ENCODE measurements around the gene KLHL24. TPM values are rescaled to one million over a fixed set of nuclear protein-coding genes. Genes with fewer than 3 reads are reported as not detected.
"Not testable (repeated sequence)": the region's sequence is repeated elsewhere in the genome, so short reads cannot be mapped to it uniquely, and the experiment has no call there.

The KLHL24 gene
- polyA plus RNA-seq, 1 donor (not counting 4 experiments of a cell fraction or from before 2014, with no cell fraction given), result 12.0 TPM

GRCh38 chr3:183701744-183702143 is 66.3 kb downstream of the KLHL24 start:
- no peak for FAIRE-seq
- Histone ChIP-seq H2AFZ (ENCODE audit: control insufficient read depth, low read length) (no peak overlapping the region), H3K27ac (ENCODE audit: control insufficient read depth, insufficient read depth, low read length) (no peak overlapping the region), H3K4me2 (ENCODE audit: control insufficient read depth, extremely low read depth, insufficient read depth, low read depth, low read length) (no peak overlapping the region), H3K9ac (ENCODE audit: control insufficient read depth, extremely low read depth, insufficient read depth, low read length) (no peak overlapping the region), H3K36me3 (ENCODE audit: control insufficient read depth in 2 of 2, extremely low read depth in 1 of 2, insufficient read depth in 2 of 2, low read length in 2 of 2) (no peaks in the 10 kb centered on the region), H3K79me2 (ENCODE audit: control insufficient read depth, insufficient read depth, low read length) (peaks cover 89% of the 10 kb centered on the region), H4K20me1 (ENCODE audit: control insufficient read depth, extremely low read depth, insufficient read depth, low read length) (peaks cover 3% of the 10 kb centered on the region), H3K4me3 (ENCODE audit: control insufficient read depth in 2 of 3, extremely low read depth in 1 of 3, insufficient read depth in 2 of 3, low read depth in 1 of 3, low read length in 3 of 3) (no peak overlapping the region), H3K27me3 (ENCODE audit: control insufficient read depth, extremely low read depth, insufficient read depth, low read length) (no peaks in the 10 kb centered on the region), H3K4me1 (ENCODE audit: control insufficient read depth, extremely low read depth, insufficient read depth, low read length) (peaks cover 8% of the 10 kb centered on the region), H3K9me3 (ENCODE audit: control insufficient read depth, low read depth, low read length) (no peaks in the 10 kb centered on the region), H3K9me1 (ENCODE audit: control insufficient read depth, extremely low read depth, insufficient read depth, low read length) (no peaks in the 10 kb centered on the region)
- no peak for DNase-seq (ENCODE audit: low read depth, low spot score)
- no peak for TF ChIP-seq EZH2 (IDR thresholded peaks at IDR 0.05; ENCODE audit: low read length)
- TF ChIP-seq CTCF (optimal IDR thresholded peaks at IDR 0.05 in 1 of 3, IDR thresholded peaks at IDR 0.05 in 1 of 3, conservative IDR thresholded peaks at IDR 0.05 in 1 of 3; ENCODE audit: extremely low read depth in 1 of 3, insufficient read depth in 2 of 3, low read length in 3 of 3), result no peak
- dilution Hi-C loops (cut with MboI; ENCODE audit: extremely low pct_ligation_motif_present, low sequenced_read_pairs), result no loop called here

DNA sequence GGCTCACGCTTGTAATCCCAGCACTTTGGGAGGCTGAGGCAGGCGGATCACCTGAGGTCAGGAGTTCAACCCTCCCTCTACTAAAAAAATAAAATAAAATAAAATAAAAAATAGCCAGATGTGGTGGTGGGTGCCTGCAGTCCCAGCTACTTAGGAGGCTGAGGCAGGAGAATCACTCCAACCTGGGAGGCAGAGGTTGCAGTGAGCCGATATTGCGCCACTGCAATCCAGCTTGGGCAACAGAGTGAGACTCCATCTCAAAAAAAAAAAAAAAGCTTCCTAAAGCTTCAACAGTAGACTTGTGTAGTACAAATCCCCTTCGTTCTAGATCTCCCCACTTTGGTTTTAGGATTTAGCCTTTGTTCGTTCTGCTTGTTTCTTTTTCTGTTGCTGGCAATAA is 68.5 kb downstream of the KLHL24 start:
- H3K27ac ChIP-seq (ENCODE audit: control insufficient read depth, insufficient read depth, low read length); H2AFZ ChIP-seq (ENCODE audit: control insufficient read depth, low read length); dilution Hi-C loops (cut with MboI; ENCODE audit: extremely low pct_ligation_motif_present, low sequenced_read_pairs); H3K4me1 ChIP-seq (ENCODE audit: control insufficient read depth, extremely low read depth, insufficient read depth, low read length); H3K9me3 ChIP-seq (ENCODE audit: control insufficient read depth, low read depth, low read length); H3K36me3 ChIP-seq (ENCODE audit: control insufficient read depth in 2 of 2, extremely low read depth in 1 of 2, insufficient read depth in 2 of 2, low read length in 2 of 2); FAIRE-seq; DNase-seq (ENCODE audit: low read depth, low spot score); H3K9me1 ChIP-seq (ENCODE audit: control insufficient read depth, extremely low read depth, insufficient read depth, low read length); H3K27me3 ChIP-seq (ENCODE audit: control insufficient read depth, extremely low read depth, insufficient read depth, low read length); H3K4me3 ChIP-seq (ENCODE audit: control insufficient read depth in 2 of 3, extremely low read depth in 1 of 3, insufficient read depth in 2 of 3, low read depth in 1 of 3, low read length in 3 of 3); H3K4me2 ChIP-seq (ENCODE audit: control insufficient read depth, extremely low read depth, insufficient read depth, low read depth, low read length); H4K20me1 ChIP-seq (ENCODE audit: control insufficient read depth, extremely low read depth, insufficient read depth, low read length); H3K9ac ChIP-seq (ENCODE audit: control insufficient read depth, extremely low read depth, insufficient read depth, low read length): not testable (repeated sequence)
- peaks cover 98% of the 10 kb centered on the region for H3K79me2 ChIP-seq (ENCODE audit: control insufficient read depth, insufficient read depth, low read length)

GRCh38 chr3:183710231-183710630 is 74.8 kb downstream of the KLHL24 start:
- no peak for TF ChIP-seq EZH2 (IDR thresholded peaks at IDR 0.05; ENCODE audit: low read length)
- TF ChIP-seq CTCF (optimal IDR thresholded peaks at IDR 0.05 in 1 of 3, IDR thresholded peaks at IDR 0.05 in 1 of 3, conservative IDR thresholded peaks at IDR 0.05 in 1 of 3; ENCODE audit: extremely low read depth in 1 of 3, insufficient read depth in 2 of 3, low read length in 3 of 3), result no peak
- Histone ChIP-seq H4K20me1 (ENCODE audit: control insufficient read depth, extremely low read depth, insufficient read depth, low read length) (peaks cover 2% of the 10 kb centered on the region), H2AFZ (ENCODE audit: control insufficient read depth, low read length) (no peak overlapping the region), H3K9ac (ENCODE audit: control insufficient read depth, extremely low read depth, insufficient read depth, low read length) (no peak overlapping the region), H3K27ac (ENCODE audit: control insufficient read depth, insufficient read depth, low read length) (no peak overlapping the region), H3K4me3 (ENCODE audit: control insufficient read depth in 2 of 3, extremely low read depth in 1 of 3, insufficient read depth in 2 of 3, low read depth in 1 of 3, low read length in 3 of 3) (no peak overlapping the region), H3K4me1 (ENCODE audit: control insufficient read depth, extremely low read depth, insufficient read depth, low read length) (no peaks in the 10 kb centered on the region), H3K9me1 (ENCODE audit: control insufficient read depth, extremely low read depth, insufficient read depth, low read length) (no peaks in the 10 kb centered on the region), H3K27me3 (ENCODE audit: control insufficient read depth, extremely low read depth, insufficient read depth, low read length) (no peaks in the 10 kb centered on the region), H3K36me3 (ENCODE audit: control insufficient read depth in 2 of 2, extremely low read depth in 1 of 2, insufficient read depth in 2 of 2, low read length in 2 of 2) (no peaks in the 10 kb centered on the region), H3K4me2 (ENCODE audit: control insufficient read depth, extremely low read depth, insufficient read depth, low read depth, low read length) (no peak overlapping the region), H3K79me2 (ENCODE audit: control insufficient read depth, insufficient read depth, low read length) (peaks cover 84% of the 10 kb centered on the region), H3K9me3 (ENCODE audit: control insufficient read depth, low read depth, low read length) (no peaks in the 10 kb centered on the region)
- dilution Hi-C loops (cut with MboI; ENCODE audit: extremely low pct_ligation_motif_present, low sequenced_read_pairs), result no loop called here
- no peak for DNase-seq (ENCODE audit: low read depth, low spot score)
- FAIRE-seq, result no peak
